H9 (cell line): Measurements from ENCODE around the gene EHMT2. TPM values are rescaled to one million over a fixed set of nuclear protein-coding genes. Genes with fewer than 3 reads are reported as not detected.
A peak's percentile ranks its signal among the peaks of the same experiment; 100 is the strongest.

ENCODE experiments used
- DNase-seq: peaks from one replicate; pipeline ENCODE4 v3.0.0-alpha.2; 2017
- H2AFZ ChIP-seq: one replicate; pipeline ENCODE4 v1.6.1; 2013; ENCODE audit warnings: mild to moderate bottlenecking, low read length, control low read depth, moderate library complexity
- H2AK5ac ChIP-seq: 2 replicates; pipeline ENCODE4 v1.6.1; 2013; ENCODE audit warnings: low read length, control low read depth, mixed read lengths; ENCODE audit not compliant: insufficient read length
- H2BK120ac ChIP-seq: one replicate; pipeline ENCODE4 v1.6.1; 2013; ENCODE audit warnings: low read depth, mild to moderate bottlenecking, low read length, control low read depth, inconsistent platforms; ENCODE audit not compliant: poor library complexity, severe bottlenecking
- H2BK12ac ChIP-seq: 2 replicates; pipeline ENCODE4 v1.6.1; 2013; ENCODE audit warnings: low read length, control low read depth, mixed read lengths, low read depth; ENCODE audit not compliant: insufficient read length
- H2BK15ac ChIP-seq: 2 replicates; pipeline ENCODE4 v1.6.1; 2013; ENCODE audit warnings: low read depth, low read length, control low read depth
- H2BK20ac ChIP-seq: one replicate; pipeline ENCODE4 v1.6.1; 2013; ENCODE audit warnings: low read depth, mild to moderate bottlenecking, low read length, control low read depth, inconsistent platforms; ENCODE audit not compliant: poor library complexity, severe bottlenecking
- H2BK5ac ChIP-seq: 2 replicates; pipeline ENCODE4 v1.6.1; 2013; ENCODE audit warnings: low read length, control low read depth, mixed read lengths; ENCODE audit not compliant: insufficient read length
- H3K14ac ChIP-seq: 2 replicates; pipeline ENCODE4 v1.6.1; 2013; ENCODE audit warnings: low read length, control low read depth; ENCODE audit not compliant: insufficient read depth
- H3K18ac ChIP-seq: 2 replicates; pipeline ENCODE4 v1.6.1; 2013; ENCODE audit warnings: low read depth, mild to moderate bottlenecking, mixed read lengths, low read length, control low read depth; ENCODE audit not compliant: insufficient read length
- H3K23ac ChIP-seq: 2 replicates; pipeline ENCODE4 v1.6.1; 2013; ENCODE audit warnings: low read length, control low read depth, mixed read lengths, low read depth; ENCODE audit not compliant: insufficient read length
- H3K23me2 ChIP-seq: 2 replicates; pipeline ENCODE4 v1.6.1; 2013; ENCODE audit warnings: low read depth, mild to moderate bottlenecking, mixed read lengths, low read length, control low read depth; ENCODE audit not compliant: insufficient read length, poor library complexity, severe bottlenecking
- H3K27ac ChIP-seq: 2 replicates; pipeline ENCODE4 v1.5.1; 2013; ENCODE audit warnings: low read length, control low read depth, mixed read lengths, low read depth; ENCODE audit not compliant: insufficient read length
- H3K27me3 ChIP-seq: 2 replicates; pipeline ENCODE4 v1.6.1; 2013; ENCODE audit warnings: low read length, control low read depth, inconsistent platforms; ENCODE audit not compliant: insufficient read depth
- H3K4ac ChIP-seq: 2 replicates; pipeline ENCODE4 v1.6.1; 2013; ENCODE audit warnings: low read depth, mild to moderate bottlenecking, control low read depth, inconsistent platforms, low read length, moderate library complexity
- H3K4me1 ChIP-seq: 2 replicates; pipeline ENCODE4 v1.6.1; 2013; ENCODE audit warnings: low read length, control low read depth, inconsistent platforms; ENCODE audit not compliant: insufficient read depth
- H3K4me2 ChIP-seq: 2 replicates; pipeline ENCODE4 v1.6.1; 2013; ENCODE audit warnings: low read length, control low read depth, mixed read lengths; ENCODE audit not compliant: insufficient read length, insufficient read depth
- H3K56ac ChIP-seq: 2 replicates; pipeline ENCODE4 v1.6.1; 2013; ENCODE audit warnings: low read depth, mild to moderate bottlenecking, mixed read lengths, low read length, control low read depth; ENCODE audit not compliant: insufficient read length
- H3K79me1 ChIP-seq: 2 replicates; pipeline ENCODE4 v1.6.1; 2013; ENCODE audit warnings: low read depth, mild to moderate bottlenecking, moderate library complexity, low read length, control low read depth, inconsistent platforms; ENCODE audit not compliant: insufficient read depth, poor library complexity, severe bottlenecking
- H3K79me2 ChIP-seq: 2 replicates; pipeline ENCODE4 v1.6.1; 2013; ENCODE audit warnings: low read length, control low read depth, inconsistent platforms; ENCODE audit not compliant: insufficient read depth
- H3K9ac ChIP-seq: 2 replicates; pipeline ENCODE4 v1.6.1; 2013; ENCODE audit warnings: low read length, control low read depth, mixed read lengths; ENCODE audit not compliant: insufficient read length; ENCODE audit errors: extremely low read depth
- H3K9me3 ChIP-seq: one replicate; pipeline ENCODE4 v1.6.1; 2013; ENCODE audit warnings: low read depth, low read length, inconsistent platforms; ENCODE audit not compliant: control insufficient read depth
- H3T11ph ChIP-seq: one replicate; pipeline ENCODE4 v1.6.1; 2013; ENCODE audit warnings: mild to moderate bottlenecking, low read length, control low read depth, inconsistent platforms
- H4K20me1 ChIP-seq: one replicate; pipeline ENCODE4 v1.6.1; 2013; ENCODE audit not compliant: control insufficient read depth, insufficient read length, insufficient read depth
- H4K5ac ChIP-seq: 2 replicates; pipeline ENCODE4 v1.6.1; 2013; ENCODE audit warnings: low read depth, mild to moderate bottlenecking, mixed read lengths, low read length, control low read depth; ENCODE audit not compliant: insufficient read length
- H4K8ac ChIP-seq: replicated peaks from 2 replicates; pipeline ENCODE4 v1.6.1; 2013; ENCODE audit warnings: low read length, control low read depth, mixed read lengths, low read depth; ENCODE audit not compliant: insufficient read length
- H4K91ac ChIP-seq: 2 replicates; pipeline ENCODE4 v1.6.1; 2013; ENCODE audit warnings: low read depth, mild to moderate bottlenecking, moderate library complexity, mixed read lengths, low read length, control low read depth; ENCODE audit not compliant: insufficient read length
- H3K27ac Mint-ChIP-seq, 3 experiments: 2 replicates in 2 of 3; 3 replicates in 1 of 3; pipeline ENCODE4 v1.8.0; 2020 to 2021; ENCODE audit warnings: mixed read lengths in 3 of 3, mild to moderate bottlenecking in 1 of 3, moderate library complexity in 1 of 3
- H3K27me3 Mint-ChIP-seq: 2 replicates; pipeline ENCODE4 v1.8.0; 2021; ENCODE audit warnings: low read depth, mild to moderate bottlenecking, moderate library complexity, mixed read lengths
- H3K36me3 Mint-ChIP-seq, 3 experiments: 2 replicates in 2 of 3; 3 replicates in 1 of 3; pipeline ENCODE4 v1.8.0; 2020 to 2021; ENCODE audit warnings: low read depth in 3 of 3, mixed read lengths in 3 of 3; ENCODE audit not compliant: insufficient read depth in 1 of 3
- H3K4me1 Mint-ChIP-seq, 2 experiments: 2 replicates each; pipeline ENCODE4 v1.8.0; 2020; ENCODE audit warnings: mixed read lengths in 2 of 2
- H3K4me3 Mint-ChIP-seq, 2 experiments: 2 replicates in 1 of 2; 3 replicates in 1 of 2; pipeline ENCODE4 v1.8.0; 2020 to 2021; ENCODE audit warnings: mild to moderate bottlenecking in 2 of 2, mixed read lengths in 2 of 2, moderate library complexity in 1 of 2
- H3K9me3 Mint-ChIP-seq, 2 experiments: 2 replicates in 1 of 2; 3 replicates in 1 of 2; pipeline ENCODE4 v1.8.0; 2020; ENCODE audit warnings: mild to moderate bottlenecking in 2 of 2, mixed read lengths in 2 of 2, moderate library complexity in 1 of 2
- CTCF ChIP-seq: fragments of 200-600 bp; sonication (generic); conservative IDR thresholded peaks from 3 replicates; pipeline ENCODE4 v1.8.0; 2021; ENCODE audit warnings: antibody characterized with exemption, mild to moderate bottlenecking
- WGBS: extraction: QIAGEN DNeasy Blood & Tissue Kit; methylation state at CpG from one replicate; pipeline ENCODE4 v1.1.7; 2013; ENCODE audit warnings: missing lambda C conversion rate, low lambda C conversion rate, mixed read lengths; ENCODE audit not compliant: insufficient read length; ENCODE audit errors: extremely low coverage; 5-methylcytosine and 5-hydroxymethylcytosine counted together
- total RNA-seq: library from RNA; stranded (reverse); gene quantifications from 2 replicates; pipeline ENCODE4 v1.2.1, GENCODE V29; 2021

EHMT2 gene
- total RNA-seq, 1 experiment from 2014 or later = 124 TPM

GRCh38 chr6:31906122-31906521 lies 8.6 kb upstream of the EHMT2 start:
- no peak overlapping the region for H3K4ac ChIP-seq
- no peak overlapping the region for H3K18ac ChIP-seq
- no peaks in the 10 kb centered on the region; the same call in none of the 2 replicates for H3K27me3 Mint-ChIP-seq
- H4K8ac ChIP-seq = no peak overlapping the region
- no peak overlapping the region for H3K27ac ChIP-seq
- no peaks in the 10 kb centered on the region for H3K79me1 ChIP-seq
- H3K27ac Mint-ChIP-seq = peak overlapping the region; percentile 9 to 67 (median 50); a peak in 5 of 7 replicates
- H3K4me1 Mint-ChIP-seq = peaks cover 17 to 25% of the 10 kb centered on the region in 2 experiments
- H3K9ac ChIP-seq = no peak overlapping the region
- no peaks in the 10 kb centered on the region for H3K79me2 ChIP-seq
- no peaks in the 10 kb centered on the region for H3K9me3 ChIP-seq
- H3K27me3 ChIP-seq = no peaks in the 10 kb centered on the region
- H2BK5ac ChIP-seq = no peak overlapping the region
- H4K5ac ChIP-seq = no peak overlapping the region
- no peak for TF ChIP-seq CTCF
- peak overlapping the region; percentile 26 for H2AFZ ChIP-seq
- H2BK120ac ChIP-seq = no peak overlapping the region
- H3K4me1 ChIP-seq = no peaks in the 10 kb centered on the region; the same call in 1 of the 2 replicates
- H3K23me2 ChIP-seq = no peaks in the 10 kb centered on the region
- no peak overlapping the region for H3K23ac ChIP-seq
- H3K9me3 Mint-ChIP-seq = no peaks in the 10 kb centered on the region; a peak in 1 of 5 replicates
- no CpG with 5 or more reads among the region's 4 CpGs for WGBS
- peak overlapping the region in 1 of 2 experiments; percentile 31; a peak in 2 of 5 replicates for H3K4me3 Mint-ChIP-seq
- no peak overlapping the region for H3K4me2 ChIP-seq
- H2BK15ac ChIP-seq = no peak overlapping the region
- H3T11ph ChIP-seq = no peak overlapping the region
- H4K20me1 ChIP-seq = no peaks in the 10 kb centered on the region
- H2BK20ac ChIP-seq = no peak overlapping the region
- H4K91ac ChIP-seq = no peak overlapping the region
- no peaks in the 10 kb centered on the region for H3K36me3 Mint-ChIP-seq
- no peak overlapping the region for H2BK12ac ChIP-seq
- H3K56ac ChIP-seq = no peak overlapping the region
- no peak overlapping the region for H3K14ac ChIP-seq
- H2AK5ac ChIP-seq = no peak overlapping the region
- DNase-seq = peak; percentile 53
